Dermis blood vessel endothelial cell (primary cell): Measurements from ENCODE around the gene PRODH. TPM values are rescaled to one million over a fixed set of nuclear protein-coding genes. Genes with fewer than 3 reads are reported as not detected.
A peak's percentile ranks its signal among the peaks of the same experiment; 100 is the strongest.
"Not testable (repeated sequence)": the region's sequence is repeated elsewhere in the genome, so short reads cannot be mapped to it uniquely, and the experiment has no call there.

Experiments used
- DNase-seq: peaks from one replicate; pipeline ENCODE4 v3.0.0; 2010
- total RNA-seq: library from RNA; depleted of rRNA; stranded (reverse); fragments of >200 nt; gene quantifications from 2 replicates; pipeline ENCODE4 v1.2.3, GENCODE V29; 2014

PRODH gene
- total RNA-seq, result 0.05 and 1.0 TPM in 2 replicates

GRCh38 chr22:18935889-18936529 lies at the start of gene PRODH:
Gene PRODH, minus strand, starts transcription at chr22:18936293. Its CDS starts 6 bp downstream, at chr22:18936287.
- DNase-seq, result no peak

GRCh38 chr22:18985780-18986179 lies 49.7 kb upstream of the PRODH start:
- DNase-seq, result no peak

GRCh38 chr22:18984564-18984963 lies 48.5 kb upstream of the PRODH start:
- DNase-seq, result no peak

- DNase-seq, result no peak
Observed at GRCh38 chr22:18983120-18983651, 47.1 kb upstream of the PRODH start.

GRCh38 chr22:18980829-18981228 lies 44.7 kb upstream of the PRODH start:
- DNase-seq, result no peak

- DNase-seq, result no peak
Observed at GRCh38 chr22:18979957-18980356, 43.9 kb upstream of the PRODH start.

- DNase-seq, result no peak
Observed at GRCh38 chr22:18978506-18978905, 42.4 kb upstream of the PRODH start.

- no peak for DNase-seq
Observed at GRCh38 chr22:18977824-18978425, 41.8 kb upstream of the PRODH start.

- DNase-seq, result no peak
Observed at GRCh38 chr22:18976197-18976751, 40.2 kb upstream of the PRODH start.

GRCh38 chr22:18975434-18976196 lies 39.5 kb upstream of the PRODH start:
- DNase-seq, result no peak

GRCh38 chr22:18974477-18975180 lies 38.5 kb upstream of the PRODH start:
- DNase-seq, result no peak

- DNase-seq, result no peak
Observed at GRCh38 chr22:18973264-18974031, 37.4 kb upstream of the PRODH start.

- DNase-seq, result not testable (repeated sequence)
Observed at GRCh38 chr22:18972591-18972990, 36.5 kb upstream of the PRODH start.

GRCh38 chr22:18972029-18972428 lies 35.9 kb upstream of the PRODH start:
- DNase-seq, result not testable (repeated sequence)

GRCh38 chr22:18971321-18971751 lies 35.2 kb upstream of the PRODH start:
- DNase-seq, result no peak

GRCh38 chr22:18970948-18971315 lies 34.8 kb upstream of the PRODH start:
- DNase-seq, result no peak

GRCh38 chr22:18970176-18970947 lies 34.3 kb upstream of the PRODH start:
- peak; percentile 10 for DNase-seq

- not testable (repeated sequence) for DNase-seq
Observed at GRCh38 chr22:18969158-18969942, 33.3 kb upstream of the PRODH start.

GRCh38 chr22:18968011-18968749 lies 32.1 kb upstream of the PRODH start:
- DNase-seq, result peak; percentile 30
